ENCODE data around the gene EEF1A1.

GRCh38 chr6:73503027-73503772 is 17.6 kb downstream of the EEF1A1 start:
- TF ChIP-seq CTCF (conservative IDR thresholded peaks at IDR 0.05; ENCODE audit: low read depth, low read length) (no peak), EZH2 (IDR thresholded peaks at IDR 0.05; ENCODE audit: low read length, unreplicated experiment) (no peak)
